Epithelial cell of esophagus (primary cell): ENCODE measurements around the gene UTS2B.
A peak's percentile ranks its signal among the peaks of the same experiment; 100 is the strongest.

Experiments
- DNase-seq: peaks from one replicate; pipeline ENCODE4 v3.0.0; 2010; ENCODE audit warnings: low read depth
- H3K4me3 ChIP-seq: 2 replicates; pipeline ENCODE4 v1.5.1; 2011; ENCODE audit warnings: mild to moderate bottlenecking, low read length, control low read depth
- CTCF ChIP-seq: IDR thresholded peaks from 2 replicates; pipeline ENCODE4 v1.5.1; 2011; ENCODE audit warnings: low read depth, mild to moderate bottlenecking, low read length, control low read depth, inconsistent platforms; ENCODE audit not compliant: insufficient read depth; ENCODE audit errors: missing control alignments

UTS2B gene

GRCh38 chr3:191362037-191362436 is 31.7 kb upstream of the UTS2B start:
- TF ChIP-seq CTCF: no peak
- no peak overlapping the region for H3K4me3 ChIP-seq
- no peak for DNase-seq

- peak; percentile 14 for DNase-seq
- TF ChIP-seq CTCF: no peak
These were observed 31.1 kb upstream of the UTS2B start for GRCh38 chr3:191361456-191361855.

GRCh38 chr3:191360620-191361019 is 30.3 kb upstream of the UTS2B start:
- H3K4me3 ChIP-seq: no peak overlapping the region
- TF ChIP-seq CTCF: no peak
- DNase-seq: peak; percentile 93

More at GRCh38 chr3:191361456-191361855, 31.1 kb upstream of the UTS2B start:
- no peak overlapping the region for H3K4me3 ChIP-seq

GRCh38 chr3:191358929-191359328 is 28.6 kb upstream of the UTS2B start:
- no peak for TF ChIP-seq CTCF
- no peak overlapping the region for H3K4me3 ChIP-seq
- DNase-seq: peak; percentile 76

- no peak overlapping the region for H3K4me3 ChIP-seq
- DNase-seq: no peak
- TF ChIP-seq CTCF: no peak
These were observed 27.6 kb upstream of the UTS2B start for GRCh38 chr3:191357909-191358308.

- DNase-seq: peak; percentile 92
- H3K4me3 ChIP-seq: no peak overlapping the region
- no peak for TF ChIP-seq CTCF
These were observed 26.5 kb upstream of the UTS2B start for GRCh38 chr3:191356631-191357439.

GRCh38 chr3:191355406-191355805 is 25.1 kb upstream of the UTS2B start:
- TF ChIP-seq CTCF: no peak
- no peak for DNase-seq
- H3K4me3 ChIP-seq: no peak overlapping the region
